Mesenteric fat pad (tissue), 1 donor: ENCODE measurements around the gene INPP5K. TPM values are rescaled to one million over a fixed set of nuclear protein-coding genes. Genes with fewer than 3 reads are reported as not detected.
"Not testable (repeated sequence)": the region's sequence is repeated elsewhere in the genome, so short reads cannot be mapped to it uniquely, and the experiment has no call there.

Source experiments
- DNase-seq: peaks from one replicate; pipeline ENCODE4 v3.0.0-alpha.2; 2020; ENCODE audit warnings: low spot score
- total RNA-seq: library from RNA; stranded (reverse); fragmentation: NEBNext Ultra II Directional; extraction: Animal tissue kit (Norgen Biotek cat#: 25700); gene quantifications from one replicate; pipeline ENCODE4 v1.2.1, GENCODE V29; 2021
- donor health status: DM: yes; HTN: yes; CAD: no.

The INPP5K gene
- total RNA-seq, 1 donor from 2014 or later = 77.6 TPM

DNA sequence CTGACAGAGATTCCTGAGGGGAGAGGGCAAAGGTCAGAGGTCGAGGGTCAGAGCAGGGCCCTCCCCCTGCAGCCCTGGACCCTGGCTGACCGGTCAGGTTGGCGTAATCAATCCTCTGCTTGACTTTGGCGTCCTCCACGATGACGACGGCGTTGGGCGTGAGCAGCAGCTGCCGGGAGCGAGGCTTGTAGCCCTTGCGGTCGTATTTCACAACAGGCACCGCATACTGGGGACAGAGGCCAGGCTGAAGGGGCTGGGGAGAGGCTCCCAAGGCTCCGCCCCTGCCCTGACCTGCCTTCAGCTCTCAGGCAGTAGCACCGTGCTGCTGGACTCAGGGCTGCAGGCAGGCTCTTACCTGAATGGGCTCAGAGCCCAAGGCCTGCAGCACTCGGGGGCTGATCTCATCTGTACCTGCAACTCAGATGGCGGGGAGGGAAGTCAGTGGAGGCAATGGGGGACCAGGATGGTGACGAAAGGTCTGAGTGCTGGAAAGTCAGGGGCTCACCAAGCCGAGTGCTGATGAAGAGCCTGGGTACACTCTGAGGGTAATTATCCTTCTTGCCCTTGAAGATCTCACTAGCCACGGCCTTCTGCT lies 48.4 kb downstream of the INPP5K start:
- DNase-seq = no peak

DNA sequence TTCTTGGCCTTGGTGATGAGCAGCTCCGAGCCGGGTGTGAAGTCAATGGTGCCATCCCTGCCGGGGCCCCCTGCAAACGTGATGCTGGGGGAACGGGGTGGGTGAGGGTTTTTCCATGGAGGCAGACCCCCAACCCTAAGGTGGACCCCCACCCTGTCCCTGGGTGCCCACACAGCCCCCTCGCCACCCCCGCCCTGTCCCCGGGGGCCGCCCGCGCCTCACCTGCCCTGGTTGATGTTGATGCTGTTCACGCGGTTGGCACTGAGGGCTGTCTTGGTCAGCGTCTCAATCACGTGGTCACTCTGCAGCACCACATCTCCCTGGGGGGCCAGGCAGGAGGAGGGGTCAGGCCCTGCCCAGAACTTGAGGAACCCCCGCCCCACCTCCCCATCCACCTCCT lies 49.2 kb downstream of the INPP5K start:
- DNase-seq = no peak

- DNase-seq = no peak
Measured at GRCh38 chr17:1464186-1464585, 52.2 kb downstream of the INPP5K start.

DNA sequence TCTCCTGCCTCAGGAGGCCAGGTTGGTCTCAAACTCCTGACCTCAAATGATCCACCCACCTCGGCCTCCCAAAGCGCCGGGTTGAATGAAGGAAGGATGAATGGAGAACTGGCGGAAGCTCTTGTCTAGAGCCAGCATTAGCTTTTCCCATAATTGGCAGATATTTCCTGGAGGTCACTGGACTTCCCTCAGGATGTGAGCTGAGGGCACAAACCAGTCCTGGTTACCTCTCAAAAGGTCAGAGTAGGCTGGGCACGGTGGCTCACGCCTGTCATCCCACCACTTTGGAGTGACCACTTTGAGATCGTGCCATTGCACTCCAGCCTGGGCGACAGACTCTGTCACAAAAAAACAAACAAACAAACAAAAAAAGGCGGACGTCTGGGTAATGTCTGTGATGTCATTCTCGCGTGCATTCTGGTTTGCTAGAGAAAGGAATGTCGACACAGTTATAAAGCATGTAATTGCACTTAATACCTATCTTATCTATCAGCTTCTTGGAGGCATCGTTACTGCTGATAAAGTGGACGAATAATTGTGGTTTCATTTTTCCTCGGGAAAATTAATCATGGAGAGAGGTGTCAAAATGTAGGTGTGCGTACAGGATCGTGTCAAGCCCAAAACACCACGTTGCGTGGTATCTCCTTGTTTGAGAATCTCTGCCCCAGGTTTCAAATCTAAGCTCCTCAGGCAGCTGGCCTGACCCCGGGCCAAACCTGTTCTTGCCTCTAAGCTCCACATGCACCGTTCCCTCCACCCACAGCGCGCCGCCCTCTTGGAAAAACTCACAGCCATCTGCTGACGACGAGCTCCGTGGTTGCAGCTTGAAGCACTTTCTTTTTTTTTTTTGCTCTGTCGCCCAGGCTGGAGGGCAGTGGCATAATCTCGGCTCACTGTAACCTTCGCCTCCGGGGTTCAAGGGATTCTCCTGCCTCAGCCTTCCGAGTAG lies 54.0 kb downstream of the INPP5K start:
- DNase-seq = no peak

DNA sequence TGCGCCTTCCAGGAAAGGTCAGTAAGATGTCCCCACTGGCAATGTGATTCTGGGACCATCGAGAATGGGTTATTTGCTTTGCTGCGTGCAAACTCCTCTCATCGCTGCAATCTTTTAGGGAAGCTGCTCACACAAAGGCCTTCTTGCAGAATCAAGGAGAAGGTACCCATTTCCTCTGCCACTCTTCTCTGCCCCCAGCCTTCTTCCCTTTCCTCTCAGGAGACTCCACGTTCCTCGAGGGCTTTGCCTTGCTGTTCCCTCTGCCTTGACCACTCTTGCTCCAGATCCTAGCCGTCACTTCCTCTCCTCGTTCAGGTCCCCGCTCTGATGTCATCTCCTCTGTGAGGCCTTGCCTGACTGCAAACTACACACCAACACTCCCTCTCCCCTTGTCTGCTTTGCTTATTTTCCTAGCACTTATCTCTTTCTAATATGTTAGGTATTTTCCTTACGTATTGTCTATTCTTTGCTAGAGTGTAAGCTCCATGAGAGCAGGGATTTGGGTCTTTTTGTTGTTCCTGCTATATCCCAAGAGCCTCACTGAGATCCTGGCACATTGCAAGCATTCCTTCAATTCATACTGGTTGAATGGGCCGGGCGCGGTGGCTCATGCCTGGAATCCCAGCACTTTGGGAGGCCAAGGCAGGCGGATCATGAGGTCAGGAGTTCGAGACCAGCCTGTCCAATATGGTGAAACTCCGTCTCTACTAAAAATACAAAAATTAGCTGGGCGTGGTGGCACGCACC lies 55.0 kb downstream of the INPP5K start:
- no peak for DNase-seq

GRCh38 chr17:1460233-1460632 lies 56.2 kb downstream of the INPP5K start:
- DNase-seq = no peak

DNA sequence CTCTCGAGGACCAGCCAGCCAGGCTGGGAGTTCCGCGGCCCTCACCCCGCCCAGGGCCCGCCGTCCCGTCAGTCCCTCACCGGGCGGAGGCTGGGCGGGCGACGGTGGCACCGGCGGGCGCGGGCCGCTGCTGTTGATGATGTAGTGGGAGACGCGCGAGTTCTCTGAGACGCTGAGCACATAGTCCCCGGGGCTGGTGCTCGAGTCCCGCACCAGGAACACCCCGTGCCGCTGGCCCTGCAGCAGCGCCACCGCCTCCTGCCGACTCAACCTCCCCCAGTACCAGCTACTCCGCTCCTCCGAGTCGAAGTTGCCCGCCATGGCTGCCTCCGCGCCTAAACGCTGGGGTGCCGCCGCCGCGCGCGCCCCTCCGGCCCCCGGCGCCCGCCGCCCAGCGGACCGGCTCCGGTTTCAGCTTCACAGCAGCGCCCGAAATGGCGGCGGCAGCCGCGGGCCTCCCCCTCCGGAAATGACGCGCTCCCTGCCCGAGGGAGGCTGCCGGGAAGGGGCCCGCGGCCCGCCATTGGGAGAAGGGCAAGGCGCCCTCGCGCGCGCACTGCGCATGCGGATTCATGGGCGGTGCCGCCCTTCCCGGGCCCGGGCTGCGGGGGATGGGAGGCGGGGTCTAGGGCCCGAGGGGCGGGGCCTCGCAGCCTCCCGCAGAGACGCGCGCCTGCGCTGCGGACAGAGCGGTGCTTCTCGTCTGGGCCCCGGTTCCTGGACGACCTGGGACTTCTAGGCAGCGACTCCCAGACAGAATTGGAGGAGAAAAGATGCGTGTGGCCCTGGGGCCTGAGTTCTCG lies 60.4 kb downstream of the INPP5K start, which contains the start of gene CRK:
TSS of gene CRK (minus strand) at position 436 of the 803 bp plus-strand sequence. CDS start at position 321, 115 bp downstream.
- DNase-seq = peak; percentile 100

GRCh38 chr17:1455291-1455796 lies 61.1 kb downstream of the INPP5K start:
- DNase-seq = no peak

DNA sequence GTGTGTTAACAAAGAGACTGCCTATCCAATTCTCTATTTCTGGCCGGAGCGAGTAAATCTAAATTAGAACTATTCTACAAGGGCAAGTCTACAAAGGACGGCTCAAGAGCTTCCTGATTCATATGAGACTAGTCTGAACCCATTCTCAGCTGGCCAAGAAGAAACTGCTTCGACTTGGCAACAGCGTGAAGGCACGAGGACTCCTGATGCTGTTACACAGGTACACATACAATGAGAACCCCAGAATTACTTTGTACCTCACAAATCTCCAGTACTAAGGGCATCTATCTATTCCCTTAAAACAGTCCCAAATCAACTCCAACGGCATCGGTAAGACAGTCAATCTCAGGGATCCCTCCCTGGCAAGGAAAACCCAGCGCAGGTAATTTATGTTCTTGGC lies 61.9 kb downstream of the INPP5K start:
- no peak for DNase-seq

- not testable (repeated sequence) for DNase-seq
Measured at GRCh38 chr17:1453694-1454093, 62.7 kb downstream of the INPP5K start.

- no peak for DNase-seq
Measured at GRCh38 chr17:1452836-1453235, 63.6 kb downstream of the INPP5K start.

GRCh38 chr17:1450261-1450660 lies 66.2 kb downstream of the INPP5K start:
- DNase-seq = not testable (repeated sequence)

- no peak for DNase-seq
Measured at GRCh38 chr17:1449412-1449967, 66.9 kb downstream of the INPP5K start.

GRCh38 chr17:1447052-1447451 lies 69.4 kb downstream of the INPP5K start:
- DNase-seq = no peak

DNA sequence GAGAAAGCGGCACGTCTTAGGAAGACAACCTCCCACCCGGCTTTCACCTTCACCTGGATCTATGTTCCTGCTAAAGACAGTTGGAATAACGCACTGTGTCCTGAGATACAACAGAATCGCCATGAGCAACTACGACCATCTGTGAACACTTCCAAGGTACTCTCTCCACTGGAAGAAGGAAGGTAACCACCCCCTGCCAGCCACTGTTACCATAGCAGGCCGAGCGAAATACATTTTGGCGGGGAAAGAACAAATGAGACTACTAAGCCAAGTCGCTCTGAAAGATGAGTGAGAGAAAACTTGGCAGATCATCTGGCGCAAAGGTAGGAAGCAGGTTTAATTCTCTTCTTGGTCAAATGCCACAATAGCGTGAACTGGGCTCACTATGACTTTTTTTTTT lies 70.2 kb downstream of the INPP5K start:
- no peak for DNase-seq

DNA sequence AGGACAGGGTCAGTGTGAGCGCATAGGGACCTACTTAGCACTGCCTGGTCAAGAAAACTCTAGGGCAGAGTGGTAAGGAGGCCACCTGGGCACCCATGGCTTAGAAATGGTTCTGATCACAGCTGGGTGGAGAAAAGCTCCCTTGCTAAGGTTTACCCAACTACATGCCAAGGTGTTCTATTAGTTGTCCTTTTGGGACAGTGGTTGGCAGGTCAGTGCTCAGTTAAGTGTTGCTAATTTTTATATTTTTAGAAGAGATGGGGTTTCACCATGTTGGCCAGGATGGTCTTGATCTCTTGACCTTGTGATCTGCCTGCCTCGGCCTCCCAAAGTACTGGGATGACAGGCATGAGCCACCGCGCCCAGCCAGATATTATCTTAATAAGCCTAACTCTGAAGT lies 70.7 kb downstream of the INPP5K start:
- not testable (repeated sequence) for DNase-seq
